Endothelial cell of umbilical vein (primary cell): ENCODE measurements around the gene GPLD1. TPM values are rescaled to one million over a fixed set of nuclear protein-coding genes. Genes with fewer than 3 reads are reported as not detected.

Experiments used
- BruUV-seq: library from RNA; stranded (reverse); fragments of 400-500 nt; replicated peaks from 2 replicates; lab custom pipeline; 2021; lab: Mats Ljungman, UMichigan
- CTCF ChIA-PET: fragments of 300-600, 350-600 bp; sonication (Branson Sonifier 250); formaldehyde crosslinking; loops from one replicate; lab custom pipeline; 2021; ENCODE audit warnings: antibody characterized with exemption, inconsistent platforms; lab: Charles Lee
- POLR2A ChIA-PET: fragments of 300-600, 350-600 bp; sonication (Branson Sonifier 250); formaldehyde crosslinking; loops from one replicate; lab custom pipeline; 2021; ENCODE audit warnings: antibody characterized with exemption, inconsistent platforms; lab: Charles Lee
- DNase-seq: peaks from one replicate; pipeline ENCODE4 v3.0.0-alpha.2; 2011; ENCODE audit warnings: low read depth, low spot score
- FAIRE-seq: peaks from 2 replicates; lab custom pipeline; 2011; peaks lifted over from hg19 to GRCh38; lab: Jason Lieb, UNC
- H2AFZ ChIP-seq: 2 replicates; pipeline ENCODE4 v1.6.0; 2012; ENCODE audit warnings: low read depth, low read length, control low read depth, inconsistent platforms
- H3K27ac ChIP-seq: 2 replicates; pipeline ENCODE4 v1.5.1; 2011; ENCODE audit warnings: low read depth, mild to moderate bottlenecking, control low read depth, low read length, moderate library complexity; ENCODE audit not compliant: insufficient read depth
- H3K27me3 ChIP-seq, 2 experiments: 2 replicates each; pipeline versions ENCODE4 v1.6.0 to v1.6.1; 2011; ENCODE audit warnings: low read length in 2 of 2, mixed read lengths in 1 of 2; ENCODE audit not compliant: control insufficient read depth in 2 of 2, insufficient read depth in 2 of 2
- H3K36me3 ChIP-seq, 2 experiments: 2 replicates in 1 of 2; 3 replicates in 1 of 2; pipeline ENCODE4 v1.5.1; 2011; ENCODE audit warnings: low read length in 2 of 2, mild to moderate bottlenecking in 1 of 2, moderate library complexity in 1 of 2; ENCODE audit not compliant: control insufficient read depth in 2 of 2, insufficient read depth in 2 of 2; ENCODE audit errors: extremely low read depth in 1 of 2
- H3K4me1 ChIP-seq: 3 replicates; pipeline ENCODE4 v1.5.1; 2011; ENCODE audit warnings: mild to moderate bottlenecking, low read length; ENCODE audit not compliant: control insufficient read depth, insufficient read depth; ENCODE audit errors: extremely low read depth
- H3K4me2 ChIP-seq: 2 replicates; pipeline ENCODE4 v1.6.1; 2011; ENCODE audit warnings: low read length, control low read depth, mixed read lengths; ENCODE audit not compliant: insufficient read depth
- H3K4me3 ChIP-seq, 3 experiments: fragments of 200-600 bp in 1 of 3; sonication (generic), shearing (Covaris generic) in 1 of 3; replicated peaks in 1 of 3; 2 replicates each; pipeline ENCODE4 v1.5.1; 2011 to 2016; ENCODE audit warnings: control low read depth in 3 of 3, low read length in 3 of 3, mild to moderate bottlenecking in 2 of 3, inconsistent platforms in 1 of 3, low read depth in 1 of 3, moderate library complexity in 1 of 3; ENCODE audit not compliant: insufficient read depth in 1 of 3
- H3K79me2 ChIP-seq: 2 replicates; pipeline ENCODE4 v1.6.0; 2012; ENCODE audit warnings: low read length, inconsistent platforms; ENCODE audit not compliant: control insufficient read depth, insufficient read depth
- H3K9ac ChIP-seq: replicated peaks from 2 replicates; pipeline ENCODE3; 2011; ENCODE audit warnings: low read length, control low read depth; ENCODE audit not compliant: insufficient read depth; ENCODE audit errors: extremely low read depth
- H3K9me1 ChIP-seq: replicated peaks from 3 replicates; pipeline ENCODE4 v1.6.0; 2011; ENCODE audit warnings: mild to moderate bottlenecking, low read length; ENCODE audit not compliant: control insufficient read depth, insufficient read depth; ENCODE audit errors: extremely low read depth
- H3K9me3 ChIP-seq: replicated peaks from 2 replicates; pipeline ENCODE4 v1.5.1; 2012; ENCODE audit warnings: low read length, inconsistent platforms; ENCODE audit not compliant: control insufficient read depth, insufficient read depth
- H4K20me1 ChIP-seq: replicated peaks from 2 replicates; pipeline ENCODE3; 2011; ENCODE audit warnings: mild to moderate bottlenecking, low read length; ENCODE audit not compliant: control insufficient read depth, insufficient read depth; ENCODE audit errors: extremely low read depth
- EZH2 ChIP-seq: IDR thresholded peaks from 2 replicates; pipeline ENCODE4 v1.6.1; 2012; ENCODE audit warnings: borderline replicate concordance, low read depth, mild to moderate bottlenecking, moderate library complexity, low read length, inconsistent platforms; ENCODE audit not compliant: severe bottlenecking
- FOS ChIP-seq: IDR thresholded peaks from 2 replicates; pipeline ENCODE4 v1.6.1; 2011; ENCODE audit warnings: mild to moderate bottlenecking, low read length, moderate library complexity, borderline replicate concordance; ENCODE audit not compliant: insufficient read depth
- GATA2 ChIP-seq: IDR thresholded peaks from 2 replicates; pipeline ENCODE4 v1.7.0; 2011; ENCODE audit warnings: low read depth, mild to moderate bottlenecking, moderate library complexity, mixed read lengths, low read length; ENCODE audit not compliant: insufficient read length, insufficient read depth
- JUN ChIP-seq: IDR thresholded peaks from 2 replicates; pipeline ENCODE4 v1.6.1; 2011; ENCODE audit warnings: borderline replicate concordance, low read depth; ENCODE audit not compliant: insufficient read length, insufficient read depth
- MYC ChIP-seq: IDR thresholded peaks from one replicate; pipeline ENCODE4 v1.6.1; 2011; ENCODE audit warnings: mild to moderate bottlenecking, low read depth, low read length
- POLR2A ChIP-seq: IDR thresholded peaks from 2 replicates; pipeline ENCODE4 v1.6.1; 2012; ENCODE audit warnings: low read depth, mild to moderate bottlenecking, control low read depth, low read length
- POLR2AphosphoS5 ChIP-seq: IDR thresholded peaks from 2 replicates; pipeline ENCODE4 v1.6.1; 2012; ENCODE audit warnings: low read depth, mild to moderate bottlenecking, control low read depth, low read length, moderate library complexity; ENCODE audit not compliant: insufficient read depth
- dilution Hi-C: fragments of 300-500 bp; cut with MboI; formaldehyde crosslinking; loops from one replicate; pipeline ENCODE4 v1.15.0; 2019; ENCODE audit warnings: low sequenced_read_pairs; ENCODE audit not compliant: extremely low pct_ligation_motif_present
- intact Hi-C: fragments of 100-400 bp; cut with micrococcal nuclease; formaldehyde crosslinking; loops from one replicate; pipeline ENCODE4 v1.10.0; 2022
- polyA plus RNA-seq, 4 experiments: library from polyadenylated mRNA; depleted of rRNA in 3 of 4; stranded (reverse) in 3 of 4; unstranded in 1 of 4; fragments of >200 nt; gene quantifications; 2 replicates each; pipeline versions ENCODE4 v1.2.1 to v1.2.3, GENCODE V29; 2011 to 2012; ENCODE audit warnings: missing spikeins in 1 of 4
- total RNA-seq: library from RNA; stranded (reverse); gene quantifications from 2 replicates; pipeline ENCODE4 v1.2.3, GENCODE V29; 2021
- TF ChIP-seq, protein P1 (sequence below), 2 donors: IDR thresholded peaks; 1 replicate in 1 of 2; 2 replicates in 1 of 2; pipeline ENCODE4 v1.5.1; 2011; ENCODE audit warnings: low read length in 2 of 2, mild to moderate bottlenecking in 2 of 2, moderate library complexity in 2 of 2, control low read depth in 1 of 2, inconsistent platforms in 1 of 2, low read depth in 1 of 2; ENCODE audit not compliant: insufficient read depth in 1 of 2; ENCODE audit errors: extremely low read depth in 1 of 2
- TF ChIP-seq, protein P2 (sequence below): IDR thresholded peaks from 2 replicates; pipeline ENCODE4 v1.6.1; 2011; ENCODE audit not compliant: insufficient read depth, insufficient read length

The GPLD1 gene
- total and polyA plus RNA-seq, 2 donors (not counting 3 experiments of a cell fraction or from before 2014, with no cell fraction given): 0.03 to 0.53 TPM

DNA sequence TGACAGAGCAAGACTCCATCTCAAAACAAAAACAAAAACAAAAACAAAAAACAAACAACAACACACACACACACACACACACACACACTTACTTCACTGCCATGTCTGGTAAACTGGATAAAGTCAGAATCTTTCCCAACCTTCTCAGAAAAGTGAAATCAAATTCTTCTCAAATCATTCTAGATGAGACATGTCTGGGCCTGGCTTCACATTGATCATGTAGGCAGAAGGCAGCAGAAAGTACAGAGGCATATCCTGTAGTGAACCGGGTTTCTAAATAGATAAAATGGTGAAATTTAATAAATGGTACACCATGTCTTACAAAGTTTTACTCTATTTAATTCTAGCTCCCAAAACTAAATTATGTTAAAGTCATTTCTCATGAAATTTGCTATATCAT lies 101.6 kb downstream of the GPLD1 start:
- ChIA-PET CTCF (interaction anchor here (2.8 to 2.9 kb wide), 2 partner anchors 105 kb away, joined by 11 to 68 read pairs; no protein-coding TSS in a partner anchor), POLR2A (no interaction called here)
- DNase-seq (no peak), FAIRE-seq (no peak)
- no peaks in the 10 kb centered on the region for H3K79me2 ChIP-seq
- intact Hi-C loops: no loop called here
- H3K27ac ChIP-seq: no peak overlapping the region
- no TSS peak for BruUV-seq
- no peak overlapping the region for H3K9ac ChIP-seq
- no peak for TF ChIP-seq MYC
- TF ChIP-seq GATA2: no peak
- TF ChIP-seq FOS: no peak
- TF ChIP-seq, protein P1, sequence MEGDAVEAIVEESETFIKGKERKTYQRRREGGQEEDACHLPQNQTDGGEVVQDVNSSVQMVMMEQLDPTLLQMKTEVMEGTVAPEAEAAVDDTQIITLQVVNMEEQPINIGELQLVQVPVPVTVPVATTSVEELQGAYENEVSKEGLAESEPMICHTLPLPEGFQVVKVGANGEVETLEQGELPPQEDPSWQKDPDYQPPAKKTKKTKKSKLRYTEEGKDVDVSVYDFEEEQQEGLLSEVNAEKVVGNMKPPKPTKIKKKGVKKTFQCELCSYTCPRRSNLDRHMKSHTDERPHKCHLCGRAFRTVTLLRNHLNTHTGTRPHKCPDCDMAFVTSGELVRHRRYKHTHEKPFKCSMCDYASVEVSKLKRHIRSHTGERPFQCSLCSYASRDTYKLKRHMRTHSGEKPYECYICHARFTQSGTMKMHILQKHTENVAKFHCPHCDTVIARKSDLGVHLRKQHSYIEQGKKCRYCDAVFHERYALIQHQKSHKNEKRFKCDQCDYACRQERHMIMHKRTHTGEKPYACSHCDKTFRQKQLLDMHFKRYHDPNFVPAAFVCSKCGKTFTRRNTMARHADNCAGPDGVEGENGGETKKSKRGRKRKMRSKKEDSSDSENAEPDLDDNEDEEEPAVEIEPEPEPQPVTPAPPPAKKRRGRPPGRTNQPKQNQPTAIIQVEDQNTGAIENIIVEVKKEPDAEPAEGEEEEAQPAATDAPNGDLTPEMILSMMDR (IDR thresholded peaks at IDR 0.05; ENCODE audit: extremely low read depth in 1 of 2, insufficient read depth in 1 of 2, low read depth in 1 of 2, low read length in 2 of 2): no peak
- no peak for TF ChIP-seq JUN
- TF ChIP-seq POLR2A: no peak
- TF ChIP-seq, protein P2, sequence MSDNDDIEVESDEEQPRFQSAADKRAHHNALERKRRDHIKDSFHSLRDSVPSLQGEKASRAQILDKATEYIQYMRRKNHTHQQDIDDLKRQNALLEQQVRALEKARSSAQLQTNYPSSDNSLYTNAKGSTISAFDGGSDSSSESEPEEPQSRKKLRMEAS: no peak
- TF ChIP-seq POLR2AphosphoS5: no peak
- no peak for TF ChIP-seq EZH2
- no peaks in the 10 kb centered on the region for H3K27me3 ChIP-seq
- H3K36me3 ChIP-seq: no peaks in the 10 kb centered on the region
- no peak overlapping the region for H2AFZ ChIP-seq
- H3K9me3 ChIP-seq: no peaks in the 10 kb centered on the region
- no peak overlapping the region for H3K4me3 ChIP-seq
- no peaks in the 10 kb centered on the region for H3K9me1 ChIP-seq
- no peak overlapping the region for H3K4me2 ChIP-seq
- H3K4me1 ChIP-seq: no peaks in the 10 kb centered on the region
- dilution Hi-C loops: no loop called here
- H4K20me1 ChIP-seq: no peaks in the 10 kb centered on the region
